H9 (cell line): ENCODE data around the gene TTC7B. TPM values are rescaled to one million over a fixed set of nuclear protein-coding genes. Genes with fewer than 3 reads are reported as not detected.

Experiments
- DNase-seq: peaks from one replicate; pipeline ENCODE4 v3.0.0-alpha.2; 2017
- H2AFZ ChIP-seq: one replicate; pipeline ENCODE4 v1.6.1; 2013; ENCODE audit warnings: mild to moderate bottlenecking, low read length, control low read depth, moderate library complexity
- H2AK5ac ChIP-seq: 2 replicates; pipeline ENCODE4 v1.6.1; 2013; ENCODE audit warnings: low read length, control low read depth, mixed read lengths; ENCODE audit not compliant: insufficient read length
- H2BK120ac ChIP-seq: one replicate; pipeline ENCODE4 v1.6.1; 2013; ENCODE audit warnings: low read depth, mild to moderate bottlenecking, low read length, control low read depth, inconsistent platforms; ENCODE audit not compliant: poor library complexity, severe bottlenecking
- H2BK12ac ChIP-seq: 2 replicates; pipeline ENCODE4 v1.6.1; 2013; ENCODE audit warnings: low read length, control low read depth, mixed read lengths, low read depth; ENCODE audit not compliant: insufficient read length
- H2BK15ac ChIP-seq: 2 replicates; pipeline ENCODE4 v1.6.1; 2013; ENCODE audit warnings: low read depth, low read length, control low read depth
- H2BK20ac ChIP-seq: one replicate; pipeline ENCODE4 v1.6.1; 2013; ENCODE audit warnings: low read depth, mild to moderate bottlenecking, low read length, control low read depth, inconsistent platforms; ENCODE audit not compliant: poor library complexity, severe bottlenecking
- H2BK5ac ChIP-seq: 2 replicates; pipeline ENCODE4 v1.6.1; 2013; ENCODE audit warnings: low read length, control low read depth, mixed read lengths; ENCODE audit not compliant: insufficient read length
- H3K14ac ChIP-seq: 2 replicates; pipeline ENCODE4 v1.6.1; 2013; ENCODE audit warnings: low read length, control low read depth; ENCODE audit not compliant: insufficient read depth
- H3K18ac ChIP-seq: 2 replicates; pipeline ENCODE4 v1.6.1; 2013; ENCODE audit warnings: low read depth, mild to moderate bottlenecking, mixed read lengths, low read length, control low read depth; ENCODE audit not compliant: insufficient read length
- H3K23ac ChIP-seq: 2 replicates; pipeline ENCODE4 v1.6.1; 2013; ENCODE audit warnings: low read length, control low read depth, mixed read lengths, low read depth; ENCODE audit not compliant: insufficient read length
- H3K23me2 ChIP-seq: 2 replicates; pipeline ENCODE4 v1.6.1; 2013; ENCODE audit warnings: low read depth, mild to moderate bottlenecking, mixed read lengths, low read length, control low read depth; ENCODE audit not compliant: insufficient read length, poor library complexity, severe bottlenecking
- H3K27ac ChIP-seq: 2 replicates; pipeline ENCODE4 v1.5.1; 2013; ENCODE audit warnings: low read length, control low read depth, mixed read lengths, low read depth; ENCODE audit not compliant: insufficient read length
- H3K27me3 ChIP-seq: 2 replicates; pipeline ENCODE4 v1.6.1; 2013; ENCODE audit warnings: low read length, control low read depth, inconsistent platforms; ENCODE audit not compliant: insufficient read depth
- H3K4ac ChIP-seq: 2 replicates; pipeline ENCODE4 v1.6.1; 2013; ENCODE audit warnings: low read depth, mild to moderate bottlenecking, control low read depth, inconsistent platforms, low read length, moderate library complexity
- H3K4me1 ChIP-seq: 2 replicates; pipeline ENCODE4 v1.6.1; 2013; ENCODE audit warnings: low read length, control low read depth, inconsistent platforms; ENCODE audit not compliant: insufficient read depth
- H3K4me2 ChIP-seq: 2 replicates; pipeline ENCODE4 v1.6.1; 2013; ENCODE audit warnings: low read length, control low read depth, mixed read lengths; ENCODE audit not compliant: insufficient read length, insufficient read depth
- H3K56ac ChIP-seq: 2 replicates; pipeline ENCODE4 v1.6.1; 2013; ENCODE audit warnings: low read depth, mild to moderate bottlenecking, mixed read lengths, low read length, control low read depth; ENCODE audit not compliant: insufficient read length
- H3K79me1 ChIP-seq: 2 replicates; pipeline ENCODE4 v1.6.1; 2013; ENCODE audit warnings: low read depth, mild to moderate bottlenecking, moderate library complexity, low read length, control low read depth, inconsistent platforms; ENCODE audit not compliant: insufficient read depth, poor library complexity, severe bottlenecking
- H3K79me2 ChIP-seq: 2 replicates; pipeline ENCODE4 v1.6.1; 2013; ENCODE audit warnings: low read length, control low read depth, inconsistent platforms; ENCODE audit not compliant: insufficient read depth
- H3K9ac ChIP-seq: 2 replicates; pipeline ENCODE4 v1.6.1; 2013; ENCODE audit warnings: low read length, control low read depth, mixed read lengths; ENCODE audit not compliant: insufficient read length; ENCODE audit errors: extremely low read depth
- H3K9me3 ChIP-seq: one replicate; pipeline ENCODE4 v1.6.1; 2013; ENCODE audit warnings: low read depth, low read length, inconsistent platforms; ENCODE audit not compliant: control insufficient read depth
- H3T11ph ChIP-seq: one replicate; pipeline ENCODE4 v1.6.1; 2013; ENCODE audit warnings: mild to moderate bottlenecking, low read length, control low read depth, inconsistent platforms
- H4K20me1 ChIP-seq: one replicate; pipeline ENCODE4 v1.6.1; 2013; ENCODE audit not compliant: control insufficient read depth, insufficient read length, insufficient read depth
- H4K5ac ChIP-seq: 2 replicates; pipeline ENCODE4 v1.6.1; 2013; ENCODE audit warnings: low read depth, mild to moderate bottlenecking, mixed read lengths, low read length, control low read depth; ENCODE audit not compliant: insufficient read length
- H4K8ac ChIP-seq: replicated peaks from 2 replicates; pipeline ENCODE4 v1.6.1; 2013; ENCODE audit warnings: low read length, control low read depth, mixed read lengths, low read depth; ENCODE audit not compliant: insufficient read length
- H4K91ac ChIP-seq: 2 replicates; pipeline ENCODE4 v1.6.1; 2013; ENCODE audit warnings: low read depth, mild to moderate bottlenecking, moderate library complexity, mixed read lengths, low read length, control low read depth; ENCODE audit not compliant: insufficient read length
- H3K27ac Mint-ChIP-seq, 3 experiments: 2 replicates in 2 of 3; 3 replicates in 1 of 3; pipeline ENCODE4 v1.8.0; 2020 to 2021; ENCODE audit warnings: mixed read lengths in 3 of 3, mild to moderate bottlenecking in 1 of 3, moderate library complexity in 1 of 3
- H3K27me3 Mint-ChIP-seq: 2 replicates; pipeline ENCODE4 v1.8.0; 2021; ENCODE audit warnings: low read depth, mild to moderate bottlenecking, moderate library complexity, mixed read lengths
- H3K36me3 Mint-ChIP-seq, 3 experiments: 2 replicates in 2 of 3; 3 replicates in 1 of 3; pipeline ENCODE4 v1.8.0; 2020 to 2021; ENCODE audit warnings: low read depth in 3 of 3, mixed read lengths in 3 of 3; ENCODE audit not compliant: insufficient read depth in 1 of 3
- H3K4me1 Mint-ChIP-seq, 2 experiments: 2 replicates each; pipeline ENCODE4 v1.8.0; 2020; ENCODE audit warnings: mixed read lengths in 2 of 2
- H3K4me3 Mint-ChIP-seq, 2 experiments: 2 replicates in 1 of 2; 3 replicates in 1 of 2; pipeline ENCODE4 v1.8.0; 2020 to 2021; ENCODE audit warnings: mild to moderate bottlenecking in 2 of 2, mixed read lengths in 2 of 2, moderate library complexity in 1 of 2
- H3K9me3 Mint-ChIP-seq, 2 experiments: 2 replicates in 1 of 2; 3 replicates in 1 of 2; pipeline ENCODE4 v1.8.0; 2020; ENCODE audit warnings: mild to moderate bottlenecking in 2 of 2, mixed read lengths in 2 of 2, moderate library complexity in 1 of 2
- CTCF ChIP-seq: fragments of 200-600 bp; sonication (generic); conservative IDR thresholded peaks from 3 replicates; pipeline ENCODE4 v1.8.0; 2021; ENCODE audit warnings: antibody characterized with exemption, mild to moderate bottlenecking
- WGBS: extraction: QIAGEN DNeasy Blood & Tissue Kit; methylation state at CpG from one replicate; pipeline ENCODE4 v1.1.7; 2013; ENCODE audit warnings: missing lambda C conversion rate, low lambda C conversion rate, mixed read lengths; ENCODE audit not compliant: insufficient read length; ENCODE audit errors: extremely low coverage; 5-methylcytosine and 5-hydroxymethylcytosine counted together
- total RNA-seq: library from RNA; stranded (reverse); gene quantifications from 2 replicates; pipeline ENCODE4 v1.2.1, GENCODE V29; 2021

The TTC7B gene
- total RNA-seq, 1 experiment from 2014 or later, result 33.7 TPM

- Histone ChIP-seq H3K79me2 (no peaks in the 10 kb centered on the region), H4K91ac (peak overlapping the region; percentile 35), H3K18ac (no peak overlapping the region), H3K27ac (no peak overlapping the region), H2BK120ac (no peak overlapping the region), H4K20me1 (no peaks in the 10 kb centered on the region), H4K8ac (no peak overlapping the region), H2AFZ (no peak overlapping the region), H3K9ac (no peak overlapping the region), H2BK20ac (no peak overlapping the region), H3K4me2 (no peak overlapping the region), H4K5ac (no peak overlapping the region), H3K9me3 (no peaks in the 10 kb centered on the region), H3K4me1 (no peaks in the 10 kb centered on the region; the same call in 1 of the 2 replicates), H2AK5ac (no peak overlapping the region), H3T11ph (no peak overlapping the region), H2BK12ac (no peak overlapping the region), H3K4ac (no peak overlapping the region), H3K56ac (no peak overlapping the region), H3K23ac (no peak overlapping the region), H2BK5ac (no peak overlapping the region), H3K23me2 (no peaks in the 10 kb centered on the region), H2BK15ac (no peak overlapping the region), H3K27me3 (no peaks in the 10 kb centered on the region), H3K14ac (no peak overlapping the region), H3K79me1 (no peaks in the 10 kb centered on the region)
- no peak overlapping the region for H3K4me3 Mint-ChIP-seq
- no CpG with 5 or more reads among the region's 8 CpGs for WGBS
- no peak for DNase-seq
- no peaks in the 10 kb centered on the region for H3K27me3 Mint-ChIP-seq
- peak overlapping the region in 1 of 3 experiments; percentile 79; a peak in 2 of 7 replicates for H3K27ac Mint-ChIP-seq
- no peaks in the 10 kb centered on the region for H3K9me3 Mint-ChIP-seq
- TF ChIP-seq CTCF, result 0 out of 3 replicates have a peak, but pooled peaks have one; percentile 19
- H3K36me3 Mint-ChIP-seq, result no peaks in the 10 kb centered on the region; a peak in 2 of 7 replicates
- H3K4me1 Mint-ChIP-seq, result peaks cover 19 to 20% of the 10 kb centered on the region in 2 experiments
Measured at GRCh38 chr14:90795744-90796143, 20.5 kb downstream of the TTC7B start.
